Measurements from ENCODE around the gene FBXO24. TPM values are rescaled to one million over a fixed set of nuclear protein-coding genes. Genes with fewer than 3 reads are reported as not detected.

The FBXO24 gene, protein sequence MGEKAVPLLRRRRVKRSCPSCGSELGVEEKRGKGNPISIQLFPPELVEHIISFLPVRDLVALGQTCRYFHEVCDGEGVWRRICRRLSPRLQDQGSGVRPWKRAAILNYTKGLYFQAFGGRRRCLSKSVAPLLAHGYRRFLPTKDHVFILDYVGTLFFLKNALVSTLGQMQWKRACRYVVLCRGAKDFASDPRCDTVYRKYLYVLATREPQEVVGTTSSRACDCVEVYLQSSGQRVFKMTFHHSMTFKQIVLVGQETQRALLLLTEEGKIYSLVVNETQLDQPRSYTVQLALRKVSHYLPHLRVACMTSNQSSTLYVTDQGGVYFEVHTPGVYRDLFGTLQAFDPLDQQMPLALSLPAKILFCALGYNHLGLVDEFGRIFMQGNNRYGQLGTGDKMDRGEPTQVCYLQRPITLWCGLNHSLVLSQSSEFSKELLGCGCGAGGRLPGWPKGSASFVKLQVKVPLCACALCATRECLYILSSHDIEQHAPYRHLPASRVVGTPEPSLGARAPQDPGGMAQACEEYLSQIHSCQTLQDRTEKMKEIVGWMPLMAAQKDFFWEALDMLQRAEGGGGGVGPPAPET
- 0.12 TPM in 1 of 2 replicates, not detected in the other for total RNA-seq

DNA sequence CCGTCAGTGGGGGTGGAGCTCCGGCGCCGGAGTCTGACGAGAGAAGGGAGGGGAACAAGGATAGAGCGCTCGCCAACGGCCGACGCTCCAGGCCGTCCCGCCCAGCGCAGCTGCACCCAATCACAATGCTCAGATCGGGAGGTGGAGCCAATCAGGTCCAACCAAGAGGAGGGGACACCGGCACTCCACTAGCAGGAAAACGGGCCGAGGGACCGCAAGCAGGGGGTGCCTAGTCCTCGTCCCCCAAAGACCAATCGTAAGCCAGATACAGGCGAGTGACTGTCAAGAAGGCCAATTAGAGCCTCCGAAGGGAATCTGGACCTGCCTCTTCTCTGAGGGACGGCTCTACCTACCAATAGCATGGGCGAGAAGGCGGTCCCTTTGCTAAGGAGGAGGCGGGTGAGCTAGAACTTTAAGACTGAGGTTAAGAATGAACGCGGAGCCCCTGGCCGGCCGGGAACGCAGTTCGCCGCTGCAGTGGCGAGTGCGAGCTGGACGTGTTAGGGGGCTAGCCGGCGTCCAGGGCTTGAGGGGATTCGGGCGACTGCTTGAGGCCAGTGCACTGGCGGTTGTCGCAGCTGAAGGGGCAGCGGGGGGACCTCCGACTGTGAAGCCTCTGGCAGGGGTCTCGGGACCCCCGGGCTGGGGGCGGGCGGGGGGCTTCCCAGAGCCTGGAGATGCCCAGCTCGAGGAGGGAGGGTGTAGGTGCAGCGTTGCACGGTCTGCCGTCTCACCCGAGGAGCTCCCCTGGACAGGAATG, at the start of gene FBXO24:
TSS of gene FBXO24 (plus strand) at position 63 of the 760 bp plus-strand sequence. CDS start at position 361, 298 bp downstream.

DNA sequence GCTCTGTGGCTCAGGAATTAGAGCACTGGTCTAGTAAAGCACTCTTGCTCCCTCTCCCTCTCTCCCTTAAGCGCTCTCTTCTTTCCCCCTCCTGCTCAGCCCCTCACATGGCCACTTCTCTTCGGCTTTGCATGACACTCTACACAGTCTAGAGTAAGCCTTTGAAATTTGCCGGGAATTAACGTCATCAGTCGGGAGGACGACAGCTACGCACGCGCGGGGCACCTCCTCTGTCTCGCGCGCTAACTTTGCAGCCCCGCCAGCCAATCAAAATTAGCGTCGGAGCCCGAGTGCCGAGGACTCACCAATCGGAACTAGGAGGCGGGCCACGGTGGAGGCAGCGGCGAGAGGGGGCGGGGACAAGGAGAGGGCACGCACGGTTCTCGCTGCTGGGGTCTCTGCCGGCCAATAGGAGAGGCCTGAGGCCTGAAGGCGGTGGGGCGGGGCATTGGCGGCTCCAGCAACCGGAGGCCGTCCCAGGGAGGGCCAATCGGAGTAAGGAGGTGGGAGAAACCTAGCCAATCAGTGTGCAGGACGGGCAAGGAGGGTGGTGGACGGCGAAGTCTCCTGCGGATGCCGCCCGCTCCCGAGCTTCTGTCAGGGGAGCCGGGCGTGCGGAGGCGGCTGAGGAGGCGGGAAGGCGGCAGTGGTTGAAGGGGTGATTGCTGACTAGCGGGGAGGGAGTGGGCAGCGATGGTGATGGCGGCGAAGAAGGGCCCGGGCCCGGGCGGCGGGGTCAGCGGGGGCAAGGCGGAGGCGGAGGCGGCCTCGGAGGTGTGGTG, 47.3 kb upstream of the FBXO24 start, which contains the start of gene AGFG2:
TSS of gene AGFG2 (plus strand) at position 550 of the 782 bp plus-strand sequence. CDS start at position 694, 144 bp downstream.

DNA sequence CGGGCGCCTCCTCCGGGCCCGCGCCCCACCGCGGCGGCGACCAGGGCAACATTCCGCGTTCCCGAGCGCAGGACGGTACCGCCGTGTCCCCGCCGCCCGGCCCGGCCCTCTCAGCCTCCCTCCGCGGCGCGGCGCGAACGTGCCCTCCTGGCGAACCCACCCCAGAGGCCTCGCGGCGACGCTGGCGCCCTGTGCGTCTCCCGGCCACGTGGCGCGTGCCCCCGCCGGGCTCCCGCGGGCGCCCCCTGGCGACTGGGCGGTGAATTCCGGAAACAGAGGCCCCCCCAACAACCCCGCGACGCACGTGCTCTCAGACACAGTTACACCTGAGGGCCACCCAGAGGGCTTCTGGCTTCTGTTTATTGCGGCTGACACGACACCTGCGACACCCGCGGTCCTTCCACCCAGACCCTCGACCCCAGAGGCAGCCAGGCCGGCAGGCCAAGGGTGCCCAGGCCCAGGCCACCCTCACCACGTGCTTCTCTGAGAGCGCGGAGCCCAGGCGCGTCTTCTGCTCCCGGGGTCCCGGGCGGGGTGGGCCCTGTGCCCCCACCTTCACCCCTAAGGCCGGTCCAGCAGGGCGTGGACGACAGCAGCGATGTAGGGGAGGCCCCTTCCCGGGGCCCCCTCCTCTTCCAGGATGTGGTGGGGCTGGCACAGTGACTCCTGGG, 12.3 kb upstream of the FBXO24 start, which contains the start of gene SAP25:
TSS of gene SAP25 (minus strand) at position 210 of the 671 bp plus-strand sequence. CDS start at position 52, 158 bp downstream.

DNA sequence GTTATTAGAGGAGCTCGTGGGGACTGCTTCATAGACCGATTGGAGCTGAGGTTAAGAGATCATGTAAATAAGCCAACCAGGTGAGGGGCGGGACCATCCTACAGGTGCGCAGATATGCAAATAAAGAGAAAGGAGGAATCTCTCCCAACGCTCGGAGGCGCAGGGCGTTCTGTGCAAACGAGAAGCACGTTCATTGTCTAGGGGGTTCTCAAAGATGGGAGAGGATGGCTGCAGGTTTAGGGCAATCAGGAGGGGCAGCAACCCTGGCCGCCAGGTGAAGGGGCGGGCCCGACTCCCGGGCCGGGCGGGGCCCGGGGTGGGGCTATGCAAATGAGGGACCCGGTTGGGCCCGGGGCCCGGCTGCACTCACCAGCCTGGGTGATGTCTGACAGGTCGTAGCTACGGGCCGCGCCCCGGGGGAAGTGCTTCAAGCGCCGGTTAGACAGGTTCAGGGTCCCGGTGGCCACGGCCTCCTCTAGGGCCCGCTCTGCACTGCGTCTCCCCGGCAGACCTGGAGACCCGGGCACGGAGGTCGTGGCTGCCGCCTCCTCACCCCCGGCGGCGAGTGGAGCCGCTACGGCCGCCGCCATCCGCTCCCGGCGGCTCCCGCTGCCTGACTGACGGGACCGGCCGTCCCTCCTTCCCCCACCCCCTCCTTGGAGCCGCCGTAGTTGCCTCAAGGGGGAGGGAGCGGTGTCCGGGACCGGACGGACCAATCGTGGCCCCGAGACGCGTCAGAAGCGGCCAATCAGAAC, 440 bp upstream of the FBXO24 start, which contains the start of gene LRCH4:
TSS of gene LRCH4 (minus strand) at position 619 of the 755 bp plus-strand sequence. CDS start at position 590, 29 bp downstream.

DNA sequence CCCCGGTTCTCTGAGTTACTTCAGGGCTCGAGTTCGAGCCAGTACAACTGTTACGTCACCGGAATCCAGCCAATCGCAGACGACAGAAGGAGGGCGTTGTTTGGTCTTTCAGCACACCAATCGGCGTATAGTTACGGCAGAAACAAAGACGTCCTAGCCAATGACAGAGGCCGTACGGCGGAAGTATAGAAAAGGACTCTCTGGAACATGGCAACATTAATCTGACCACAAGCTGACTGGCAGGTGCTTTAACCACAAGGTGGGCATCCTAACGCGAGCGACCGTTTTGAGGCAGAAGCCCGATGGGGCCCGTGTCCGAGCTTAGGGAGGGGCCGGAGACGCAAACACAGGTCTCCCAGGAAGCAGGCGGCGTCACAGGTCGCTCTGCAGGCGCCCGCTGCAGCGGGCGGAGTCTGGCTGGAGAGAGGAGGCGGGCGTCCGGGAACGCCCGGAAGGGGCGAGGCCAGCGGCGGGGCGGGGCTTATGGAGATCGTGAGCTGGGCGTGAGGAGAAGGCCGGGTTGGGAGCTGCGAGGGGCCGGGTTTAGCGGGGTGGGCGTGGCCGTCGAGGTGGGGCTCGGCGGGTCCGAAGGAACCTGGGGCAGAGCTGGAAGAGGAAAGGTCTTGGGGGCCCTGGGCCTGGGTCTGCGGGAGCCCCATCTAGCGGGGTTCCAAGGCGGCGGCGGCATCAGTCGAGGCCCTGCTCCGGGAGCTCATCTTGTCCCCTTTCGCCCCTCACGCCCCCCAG, 26.0 kb downstream of the FBXO24 start, which contains the start of gene MOSPD3:
TSS of gene MOSPD3 (plus strand) at position 558 of the 747 bp plus-strand sequence. CDS start 252 bp downstream, outside the sequence.

DNA sequence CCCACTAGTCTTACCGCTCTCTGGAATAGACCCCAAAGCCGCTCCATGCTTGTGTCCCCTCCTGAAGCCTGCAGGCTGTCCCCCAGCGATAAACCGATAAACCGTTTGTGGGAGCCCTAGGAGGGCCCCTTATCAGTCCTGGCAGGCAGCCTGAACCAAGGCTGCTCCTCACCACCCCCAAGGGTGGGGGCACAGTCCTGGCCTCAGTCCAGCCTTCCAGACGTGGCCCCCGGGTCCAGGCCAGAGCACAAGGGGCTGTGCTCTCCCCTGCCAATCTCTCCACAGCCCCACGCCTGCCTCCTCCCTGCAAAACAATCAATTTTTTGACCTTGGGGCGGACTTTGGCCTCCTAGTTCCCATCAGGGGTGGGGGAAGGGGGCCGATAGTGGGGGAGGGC, 55.3 kb downstream of the FBXO24 start, which contains the start of gene TFR2:
TSS of gene TFR2 (minus strand) at position 90 of the 397 bp plus-strand sequence. CDS start at position 47, 43 bp downstream.

Other genes with a start within 250 kb of the FBXO24 start
- gene PILRB, start 228.2 kb upstream of the FBXO24 start, total RNA-seq, result 6.8 and 12.7 TPM in 2 replicates
- gene PILRA, start 212.8 kb upstream of the FBXO24 start, total RNA-seq, result 2.2 and 5.6 TPM in 2 replicates
- gene ZCWPW1, start 157.6 kb upstream of the FBXO24 start, total RNA-seq, result 0.58 and 2.4 TPM in 2 replicates
- 25.7 and 32.7 TPM in 2 replicates for gene MEPCE, start 156.5 kb upstream of the FBXO24 start, total RNA-seq
- gene PPP1R35, start 149.8 kb upstream of the FBXO24 start, total RNA-seq, result 23.6 and 33.3 TPM in 2 replicates
- gene SPACDR, start 122.1 kb upstream of the FBXO24 start, total RNA-seq, result 8.4 TPM in 1 of 2 replicates, not detected in the other
- 48.1 and 49.1 TPM in 2 replicates for gene TSC22D4, start 107.1 kb upstream of the FBXO24 start, total RNA-seq
- gene NYAP1, start 102.4 kb upstream of the FBXO24 start, total RNA-seq, result 2.6 and 3.4 TPM in 2 replicates
- gene AGFG2, start 47.1 kb upstream of the FBXO24 start, total RNA-seq, result 20.5 and 38.2 TPM in 2 replicates
- gene SAP25, start 12.4 kb upstream of the FBXO24 start, total RNA-seq, result 0.93 and 2.4 TPM in 2 replicates
- gene LRCH4, start 199 bp upstream of the FBXO24 start, total RNA-seq, result 46.8 and 48.4 TPM in 2 replicates
- 579 and 757 TPM in 2 replicates for gene PCOLCE, start 16.0 kb downstream of the FBXO24 start, total RNA-seq
- 15.6 and 21.6 TPM in 2 replicates for gene MOSPD3, start 26.2 kb downstream of the FBXO24 start, total RNA-seq
- 0.47 TPM in 1 of 2 replicates, not detected in the other for gene TFR2, start 55.2 kb downstream of the FBXO24 start, total RNA-seq
- gene ACTL6B, start 70.1 kb downstream of the FBXO24 start, total RNA-seq, result not detected in 2 replicates
- gene GNB2, start 87.4 kb downstream of the FBXO24 start, total RNA-seq, result 201 and 244 TPM in 2 replicates
- gene GIGYF1, start 107.9 kb downstream of the FBXO24 start, total RNA-seq, result 13.8 and 18.6 TPM in 2 replicates
- gene POP7, start 119.8 kb downstream of the FBXO24 start, total RNA-seq, result 25.4 and 34.2 TPM in 2 replicates
- not detected in 2 replicates for gene EPO, start 134.1 kb downstream of the FBXO24 start, total RNA-seq
- gene ZAN, start 147.3 kb downstream of the FBXO24 start, total RNA-seq, result not detected in 2 replicates
- 44.6 and 62.8 TPM in 2 replicates for gene EPHB4, start 241.2 kb downstream of the FBXO24 start, total RNA-seq